Kidney (tissue), 22 donors: ENCODE results near the gene OR52B6. TPM values are rescaled to one million over a fixed set of nuclear protein-coding genes. Genes with fewer than 3 reads are reported as not detected.

ENCODE experiments used
- DNase-seq, 5 donors: peaks; one replicate each; pipeline ENCODE4 v3.0.0-alpha.2; 2013 to 2020
- FAIRE-seq: peaks from 2 replicates; lab custom pipeline; 2012; peaks lifted over from hg19 to GRCh38; lab: Jason Lieb, UNC
- H3K27ac ChIP-seq, 2 donors: one replicate each; pipeline ENCODE4 v1.7.0; 2013; ENCODE audit warnings: low read depth in 2 of 2, low read length in 2 of 2, inconsistent platforms in 1 of 2
- H3K27me3 ChIP-seq: one replicate; pipeline ENCODE4 v1.7.1; 2013; ENCODE audit warnings: low read length, inconsistent platforms; ENCODE audit not compliant: control insufficient read depth, insufficient read depth
- H3K36me3 ChIP-seq, 3 donors: one replicate each; pipeline versions ENCODE4 v1.7.0 to v1.7.1; 2013; ENCODE audit warnings: low read length in 3 of 3, control low read depth in 1 of 3, inconsistent platforms in 1 of 3; ENCODE audit not compliant: insufficient read depth in 3 of 3, control insufficient read depth in 2 of 3
- H3K4me1 ChIP-seq, 3 donors: one replicate each; pipeline versions ENCODE4 v1.7.0 to v1.7.1; 2013; ENCODE audit warnings: low read length in 3 of 3, inconsistent platforms in 1 of 3, low read depth in 1 of 3; ENCODE audit not compliant: control insufficient read depth in 2 of 3, insufficient read depth in 2 of 3
- H3K4me3 ChIP-seq, 3 donors: one replicate each; pipeline versions ENCODE4 v1.7.0 to v1.8.1; 2013; ENCODE audit warnings: low read length in 3 of 3, control low read depth in 1 of 3, inconsistent platforms in 1 of 3
- H3K9ac ChIP-seq, 3 donors: one replicate each; pipeline versions ENCODE4 v1.7.0 to v1.7.1; 2013; ENCODE audit warnings: low read length in 3 of 3, control low read depth in 1 of 3, inconsistent platforms in 1 of 3
- H3K9me3 ChIP-seq, 3 donors: one replicate each; pipeline versions ENCODE4 v1.7.0 to v1.7.1; 2013; ENCODE audit warnings: low read length in 3 of 3, control low read depth in 1 of 3, inconsistent platforms in 1 of 3; ENCODE audit not compliant: control insufficient read depth in 2 of 3, insufficient read depth in 1 of 3
- intact Hi-C: fragments of 100-400 bp; cut with DNase I; formaldehyde crosslinking; loops from one replicate; pipeline ENCODE4 v1.11.1; 2022
- long read RNA-seq, 10 donors: library from polyadenylated mRNA in 1 of 10; unstranded in 1 of 10; transcript quantifications; one replicate each; pipeline ENCODE4 v2.0.0 and lab custom pipeline, GENCODE V29; 2021 to 2026
- polyA plus RNA-seq: library from polyadenylated mRNA; stranded (reverse); fragments of 350-450 nt; fragmentation: Illumina TruSeq; extraction: RNeasy Lipid Tissue Mini Kit (QIAGEN cat#74804); gene quantifications from one replicate; pipeline ENCODE4 v1.2.3, GENCODE V29; 2014; ENCODE audit warnings: low read depth, low replicate concordance; ENCODE audit not compliant: insufficient read depth
- total RNA-seq: library from RNA; stranded (reverse); fragmentation: NEBNext Ultra II Directional; extraction: Animal tissue kit (Norgen Biotek cat#: 25700); gene quantifications from one replicate; pipeline ENCODE4 v1.2.1, GENCODE V29; 2021
- TF ChIP-seq, protein P1 (sequence below): IDR thresholded peaks from 3 replicates; pipeline ENCODE4 v1.5.1; 2012; ENCODE audit warnings: mild to moderate bottlenecking, moderate library complexity, borderline replicate concordance; ENCODE audit not compliant: insufficient read depth; ENCODE audit errors: extremely low read depth
- donor health status: control.
- donor health status: control.
- donor health status: control.
- donor health status: control.
- donor health status: control.
- donor health status: DM: yes; HTN: yes; CAD: no.
- donor health status: Normal renal cell carcinoma (clear cell type).

Gene OR52B6, protein sequence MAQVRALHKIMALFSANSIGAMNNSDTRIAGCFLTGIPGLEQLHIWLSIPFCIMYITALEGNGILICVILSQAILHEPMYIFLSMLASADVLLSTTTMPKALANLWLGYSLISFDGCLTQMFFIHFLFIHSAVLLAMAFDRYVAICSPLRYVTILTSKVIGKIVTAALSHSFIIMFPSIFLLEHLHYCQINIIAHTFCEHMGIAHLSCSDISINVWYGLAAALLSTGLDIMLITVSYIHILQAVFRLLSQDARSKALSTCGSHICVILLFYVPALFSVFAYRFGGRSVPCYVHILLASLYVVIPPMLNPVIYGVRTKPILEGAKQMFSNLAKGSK
- not detected for total RNA-seq
- not detected for polyA plus RNA-seq
- long read RNA-seq, donor 1 = 0 reads
- long read RNA-seq, donor 2 = 0 reads
- long read RNA-seq, donor 3 = 0 reads
- long read RNA-seq, donor 4 = 0 reads
- long read RNA-seq, donor 5 = 0 reads
- long read RNA-seq, donor 6 = 0 reads
- long read RNA-seq, donor 7 = 0 reads
- long read RNA-seq, donor 8 = 0 reads
- long read RNA-seq, donor 9 = 0 reads
- long read RNA-seq, donor 10 = 0 reads

DNA sequence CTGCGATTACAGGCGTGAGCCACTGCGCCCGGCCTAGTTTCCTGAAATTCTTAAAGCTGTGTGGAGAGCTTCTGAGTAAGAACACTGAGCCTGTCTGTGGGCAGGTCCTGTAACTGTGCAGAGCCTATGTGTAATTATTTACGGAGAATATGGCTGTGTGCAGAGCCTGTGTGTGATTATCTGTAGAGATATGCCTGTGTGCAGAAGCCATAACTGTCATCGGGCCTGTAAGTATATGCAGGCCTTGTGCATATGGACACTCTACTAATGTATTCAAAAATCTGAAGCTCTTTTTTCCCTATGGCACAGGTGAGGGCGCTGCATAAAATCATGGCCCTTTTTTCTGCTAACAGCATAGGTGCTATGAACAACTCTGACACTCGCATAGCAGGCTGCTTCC lies at the start of gene OR52B6:
OR52B6 (plus strand) TSS at position 301 of the 400 bp plus-strand sequence; CDS start at position 301, 0 bp downstream.
- Histone ChIP-seq H3K27me3 (no peaks in the 10 kb centered on the region), H3K9me3 (no peaks in the 10 kb centered on the region), H3K27ac (no peak within 1 kb of the TSS), H3K36me3 (no peaks in the 10 kb centered on the region), H3K4me1 (no peaks in the 10 kb centered on the region), H3K4me3 (no peak within 1 kb of the TSS), H3K9ac (no peak within 1 kb of the TSS)
- TF ChIP-seq, protein P1, sequence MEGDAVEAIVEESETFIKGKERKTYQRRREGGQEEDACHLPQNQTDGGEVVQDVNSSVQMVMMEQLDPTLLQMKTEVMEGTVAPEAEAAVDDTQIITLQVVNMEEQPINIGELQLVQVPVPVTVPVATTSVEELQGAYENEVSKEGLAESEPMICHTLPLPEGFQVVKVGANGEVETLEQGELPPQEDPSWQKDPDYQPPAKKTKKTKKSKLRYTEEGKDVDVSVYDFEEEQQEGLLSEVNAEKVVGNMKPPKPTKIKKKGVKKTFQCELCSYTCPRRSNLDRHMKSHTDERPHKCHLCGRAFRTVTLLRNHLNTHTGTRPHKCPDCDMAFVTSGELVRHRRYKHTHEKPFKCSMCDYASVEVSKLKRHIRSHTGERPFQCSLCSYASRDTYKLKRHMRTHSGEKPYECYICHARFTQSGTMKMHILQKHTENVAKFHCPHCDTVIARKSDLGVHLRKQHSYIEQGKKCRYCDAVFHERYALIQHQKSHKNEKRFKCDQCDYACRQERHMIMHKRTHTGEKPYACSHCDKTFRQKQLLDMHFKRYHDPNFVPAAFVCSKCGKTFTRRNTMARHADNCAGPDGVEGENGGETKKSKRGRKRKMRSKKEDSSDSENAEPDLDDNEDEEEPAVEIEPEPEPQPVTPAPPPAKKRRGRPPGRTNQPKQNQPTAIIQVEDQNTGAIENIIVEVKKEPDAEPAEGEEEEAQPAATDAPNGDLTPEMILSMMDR = no peak
- FAIRE-seq (no peak), DNase-seq (no peak)
- intact Hi-C loops = no loop called here

DNA sequence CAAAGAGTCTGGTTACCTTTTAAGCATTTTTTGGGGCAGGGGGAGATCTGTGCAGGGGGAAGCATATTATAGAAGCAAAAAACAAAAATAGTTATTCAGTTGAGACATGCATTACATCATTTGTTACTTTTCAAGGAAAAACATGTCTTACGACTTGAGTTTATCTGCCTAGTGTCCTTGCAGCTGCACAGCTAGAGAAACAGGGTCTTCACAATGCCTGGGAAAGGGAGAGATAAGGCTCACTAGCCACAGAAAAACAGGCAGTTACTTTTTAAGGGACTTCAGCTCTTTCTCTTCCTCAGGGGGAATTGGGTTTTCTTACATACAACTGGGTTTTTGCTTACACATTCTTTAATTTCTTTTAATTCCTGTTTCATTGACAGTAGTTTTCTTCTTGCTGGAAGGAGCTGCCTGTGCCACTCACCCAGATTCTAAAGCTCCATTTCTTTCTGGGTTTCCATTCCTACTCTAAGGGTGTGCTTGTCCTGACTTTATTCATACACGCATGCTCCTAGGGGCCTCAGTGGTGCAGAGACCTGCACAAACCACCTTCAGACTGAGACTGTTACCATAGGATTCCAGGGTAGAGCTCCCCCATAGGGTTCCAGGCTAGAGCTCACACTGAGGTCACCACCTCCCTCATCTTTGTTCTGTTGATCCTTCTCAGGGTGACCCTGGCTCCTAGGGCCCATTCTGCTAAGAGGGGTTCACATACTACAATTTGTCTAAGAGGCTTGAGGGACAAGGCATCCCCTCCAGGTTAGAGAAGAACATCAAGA lies 49.4 kb upstream of the OR52B6 start:
- Histone ChIP-seq H3K27ac (no peak overlapping the region), H3K27me3 (no peaks in the 10 kb centered on the region), H3K9ac (no peak overlapping the region), H3K36me3 (no peaks in the 10 kb centered on the region), H3K4me1 (no peaks in the 10 kb centered on the region), H3K4me3 (no peak overlapping the region), H3K9me3 (no peaks in the 10 kb centered on the region)
- intact Hi-C loops = no loop called here
- no peak for FAIRE-seq
- no peak for DNase-seq
- TF ChIP-seq, protein P1 = no peak

DNA sequence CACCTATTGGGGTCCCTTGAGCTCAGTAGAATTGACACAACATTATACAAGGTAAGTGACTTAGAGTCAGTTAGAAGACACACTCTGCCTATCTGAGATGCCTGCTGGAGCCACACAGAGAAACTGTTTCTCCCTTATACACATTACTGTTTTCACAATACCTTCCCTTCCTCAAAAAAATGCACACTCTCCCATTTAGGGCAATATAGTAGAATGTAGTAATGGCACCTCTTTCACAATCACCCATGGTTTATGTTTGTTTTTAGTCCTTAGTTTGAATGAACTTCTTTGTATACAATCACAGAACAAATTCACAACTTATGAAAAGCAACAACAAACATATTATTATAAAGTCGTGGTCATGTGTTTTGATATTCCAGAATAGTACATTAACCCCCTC lies 46.6 kb upstream of the OR52B6 start:
- Histone ChIP-seq H3K27me3 (no peaks in the 10 kb centered on the region), H3K9me3 (no peaks in the 10 kb centered on the region), H3K27ac (no peak overlapping the region), H3K9ac (no peak overlapping the region), H3K4me3 (no peak overlapping the region), H3K36me3 (no peaks in the 10 kb centered on the region), H3K4me1 (no peaks in the 10 kb centered on the region)
- intact Hi-C loops = no loop called here
- TF ChIP-seq, protein P1 = no peak
- no peak for DNase-seq
- no peak for FAIRE-seq
